Measurements from ENCODE around the gene TSPAN14.

DNA sequence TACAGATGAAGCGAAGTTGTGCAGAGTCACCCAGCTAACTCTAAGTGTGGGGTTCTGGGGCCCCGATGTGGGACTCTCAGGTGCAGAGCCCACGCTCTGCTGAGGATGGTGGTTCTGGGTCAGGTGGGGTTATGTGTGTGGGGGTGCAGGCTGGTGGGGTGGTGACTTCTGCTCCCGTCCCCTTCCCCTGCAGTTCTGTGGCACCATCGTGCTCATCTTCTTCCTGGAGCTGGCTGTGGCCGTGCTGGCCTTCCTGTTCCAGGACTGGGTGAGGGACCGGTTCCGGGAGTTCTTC is 54.9 kb downstream of the TSPAN14 start:
- TF ChIP-seq, protein P1, sequence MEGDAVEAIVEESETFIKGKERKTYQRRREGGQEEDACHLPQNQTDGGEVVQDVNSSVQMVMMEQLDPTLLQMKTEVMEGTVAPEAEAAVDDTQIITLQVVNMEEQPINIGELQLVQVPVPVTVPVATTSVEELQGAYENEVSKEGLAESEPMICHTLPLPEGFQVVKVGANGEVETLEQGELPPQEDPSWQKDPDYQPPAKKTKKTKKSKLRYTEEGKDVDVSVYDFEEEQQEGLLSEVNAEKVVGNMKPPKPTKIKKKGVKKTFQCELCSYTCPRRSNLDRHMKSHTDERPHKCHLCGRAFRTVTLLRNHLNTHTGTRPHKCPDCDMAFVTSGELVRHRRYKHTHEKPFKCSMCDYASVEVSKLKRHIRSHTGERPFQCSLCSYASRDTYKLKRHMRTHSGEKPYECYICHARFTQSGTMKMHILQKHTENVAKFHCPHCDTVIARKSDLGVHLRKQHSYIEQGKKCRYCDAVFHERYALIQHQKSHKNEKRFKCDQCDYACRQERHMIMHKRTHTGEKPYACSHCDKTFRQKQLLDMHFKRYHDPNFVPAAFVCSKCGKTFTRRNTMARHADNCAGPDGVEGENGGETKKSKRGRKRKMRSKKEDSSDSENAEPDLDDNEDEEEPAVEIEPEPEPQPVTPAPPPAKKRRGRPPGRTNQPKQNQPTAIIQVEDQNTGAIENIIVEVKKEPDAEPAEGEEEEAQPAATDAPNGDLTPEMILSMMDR (IDR thresholded peaks at IDR 0.05), result no peak
- TF ChIP-seq POLR2A (IDR thresholded peaks at IDR 0.05; ENCODE audit: low read depth), result no peak
- TF ChIP-seq EP300 (IDR thresholded peaks at IDR 0.05), result no peak

Measured in esophagus muscularis mucosa (tissue), 4 donors.